Kidney (tissue), 14 donors: Measurements from ENCODE around the gene IRX4. TPM values are rescaled to one million over a fixed set of nuclear protein-coding genes. Genes with fewer than 3 reads are reported as not detected.

ENCODE experiments used
- DNase-seq, 5 donors: peaks; one replicate each; pipeline ENCODE4 v3.0.0-alpha.2; 2013 to 2020
- FAIRE-seq: peaks from 2 replicates; lab custom pipeline; 2012; peaks lifted over from hg19 to GRCh38; lab: Jason Lieb, UNC
- H3K27ac ChIP-seq, 2 donors: one replicate each; pipeline ENCODE4 v1.7.0; 2013; ENCODE audit warnings: low read depth in 2 of 2, low read length in 2 of 2, inconsistent platforms in 1 of 2
- H3K27me3 ChIP-seq: one replicate; pipeline ENCODE4 v1.7.1; 2013; ENCODE audit warnings: low read length, inconsistent platforms; ENCODE audit not compliant: control insufficient read depth, insufficient read depth
- H3K36me3 ChIP-seq, 3 donors: one replicate each; pipeline versions ENCODE4 v1.7.0 to v1.7.1; 2013; ENCODE audit warnings: low read length in 3 of 3, control low read depth in 1 of 3, inconsistent platforms in 1 of 3; ENCODE audit not compliant: insufficient read depth in 3 of 3, control insufficient read depth in 2 of 3
- H3K4me1 ChIP-seq, 3 donors: one replicate each; pipeline versions ENCODE4 v1.7.0 to v1.7.1; 2013; ENCODE audit warnings: low read length in 3 of 3, inconsistent platforms in 1 of 3, low read depth in 1 of 3; ENCODE audit not compliant: control insufficient read depth in 2 of 3, insufficient read depth in 2 of 3
- H3K4me3 ChIP-seq, 3 donors: one replicate each; pipeline versions ENCODE4 v1.7.0 to v1.8.1; 2013; ENCODE audit warnings: low read length in 3 of 3, control low read depth in 1 of 3, inconsistent platforms in 1 of 3
- H3K9ac ChIP-seq, 3 donors: one replicate each; pipeline versions ENCODE4 v1.7.0 to v1.7.1; 2013; ENCODE audit warnings: low read length in 3 of 3, control low read depth in 1 of 3, inconsistent platforms in 1 of 3
- H3K9me3 ChIP-seq, 3 donors: one replicate each; pipeline versions ENCODE4 v1.7.0 to v1.7.1; 2013; ENCODE audit warnings: low read length in 3 of 3, control low read depth in 1 of 3, inconsistent platforms in 1 of 3; ENCODE audit not compliant: control insufficient read depth in 2 of 3, insufficient read depth in 1 of 3
- CTCF ChIP-seq: IDR thresholded peaks from 3 replicates; pipeline ENCODE4 v1.5.1; 2012; ENCODE audit warnings: mild to moderate bottlenecking, moderate library complexity, borderline replicate concordance; ENCODE audit not compliant: insufficient read depth; ENCODE audit errors: extremely low read depth
- intact Hi-C: fragments of 100-400 bp; cut with DNase I; formaldehyde crosslinking; loops from one replicate; pipeline ENCODE4 v1.11.1; 2022
- polyA plus RNA-seq: library from polyadenylated mRNA; stranded (reverse); fragments of 350-450 nt; fragmentation: Illumina TruSeq; extraction: RNeasy Lipid Tissue Mini Kit (QIAGEN cat#74804); gene quantifications from one replicate; pipeline ENCODE4 v1.2.3, GENCODE V29; 2014; ENCODE audit warnings: low read depth, low replicate concordance; ENCODE audit not compliant: insufficient read depth
- total RNA-seq: library from RNA; stranded (reverse); fragmentation: NEBNext Ultra II Directional; extraction: Animal tissue kit (Norgen Biotek cat#: 25700); gene quantifications from one replicate; pipeline ENCODE4 v1.2.1, GENCODE V29; 2021
- donor health status: control.
- donor health status: control.
- donor health status: control.
- donor health status: control.
- donor health status: control.
- donor health status: DM: yes; HTN: yes; CAD: no.
- donor health status: Normal renal cell carcinoma (clear cell type).

The IRX4 gene
- total and polyA plus RNA-seq, 2 donors from 2014 or later = not detected

- no peaks in the 10 kb centered on the region for H3K9me3 ChIP-seq
- H3K36me3 ChIP-seq = no peaks in the 10 kb centered on the region
- intact Hi-C loops = no loop called here
- H3K4me3 ChIP-seq = no peak overlapping the region
- H3K9ac ChIP-seq = no peak overlapping the region
- no peak for TF ChIP-seq CTCF
- H3K4me1 ChIP-seq = no peaks in the 10 kb centered on the region
- H3K27me3 ChIP-seq = no peaks in the 10 kb centered on the region
- DNase-seq (peak in 2 of 5 donors; percentile 24 to 55), FAIRE-seq (no peak)
- H3K27ac ChIP-seq = no peak overlapping the region
Measured at GRCh38 chr5:1834721-1835429, 47.9 kb downstream of the IRX4 start.

GRCh38 chr5:1834022-1834551, 48.6 kb downstream of the IRX4 start:
- intact Hi-C loops = no loop called here
- Histone ChIP-seq H3K27ac (no peak overlapping the region), H3K9me3 (no peaks in the 10 kb centered on the region), H3K27me3 (no peaks in the 10 kb centered on the region), H3K4me1 (no peaks in the 10 kb centered on the region), H3K36me3 (no peaks in the 10 kb centered on the region), H3K4me3 (no peak overlapping the region), H3K9ac (no peak overlapping the region)
- TF ChIP-seq CTCF = no peak
- FAIRE-seq (no peak), DNase-seq (peak in 2 of 5 donors; percentile 31 to 53)

- Histone ChIP-seq H3K27me3 (no peaks in the 10 kb centered on the region), H3K4me1 (no peaks in the 10 kb centered on the region), H3K9me3 (no peaks in the 10 kb centered on the region), H3K4me3 (no peak overlapping the region), H3K9ac (no peak overlapping the region), H3K36me3 (no peaks in the 10 kb centered on the region), H3K27ac (no peak overlapping the region)
- intact Hi-C loops = no loop called here
- peak in 2 of 5 donors; percentile 25 to 64 for DNase-seq
- no peak for TF ChIP-seq CTCF
- FAIRE-seq = no peak
Measured at GRCh38 chr5:1833264-1834021, 49.3 kb downstream of the IRX4 start.
